ENCODE measurements around the gene ZNF277.

DNA sequence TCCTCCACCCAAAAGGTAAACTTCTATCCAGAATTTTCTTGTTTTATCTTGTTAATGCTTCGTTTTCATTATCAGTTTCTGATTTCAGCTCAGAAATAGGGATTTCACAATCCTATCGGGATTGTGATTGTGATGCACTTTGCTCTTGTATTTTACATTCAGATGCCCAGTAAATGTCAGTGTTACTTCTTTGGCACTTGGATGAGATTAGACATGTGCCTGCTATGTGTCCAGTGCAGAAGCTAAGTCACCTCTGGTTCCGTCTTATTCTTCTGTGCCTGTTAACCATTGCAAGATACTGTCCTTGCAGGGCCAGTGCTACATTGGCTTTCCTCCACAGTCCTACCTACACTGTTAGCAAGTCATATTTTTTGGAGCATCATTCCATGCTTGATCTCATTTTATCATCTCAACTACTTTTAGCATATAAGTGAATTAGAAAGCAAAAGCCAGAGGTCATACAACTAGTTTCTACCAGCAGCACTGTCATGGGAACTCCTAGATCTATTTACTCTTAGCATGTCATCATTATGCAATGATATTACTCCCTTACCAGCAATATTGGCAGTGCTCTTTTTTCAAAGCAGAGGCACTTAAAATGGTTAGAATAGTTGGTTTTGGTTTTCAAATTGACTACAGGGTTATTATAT, 26.7 kb downstream of the ZNF277 start:
- TF ChIP-seq, protein P1, sequence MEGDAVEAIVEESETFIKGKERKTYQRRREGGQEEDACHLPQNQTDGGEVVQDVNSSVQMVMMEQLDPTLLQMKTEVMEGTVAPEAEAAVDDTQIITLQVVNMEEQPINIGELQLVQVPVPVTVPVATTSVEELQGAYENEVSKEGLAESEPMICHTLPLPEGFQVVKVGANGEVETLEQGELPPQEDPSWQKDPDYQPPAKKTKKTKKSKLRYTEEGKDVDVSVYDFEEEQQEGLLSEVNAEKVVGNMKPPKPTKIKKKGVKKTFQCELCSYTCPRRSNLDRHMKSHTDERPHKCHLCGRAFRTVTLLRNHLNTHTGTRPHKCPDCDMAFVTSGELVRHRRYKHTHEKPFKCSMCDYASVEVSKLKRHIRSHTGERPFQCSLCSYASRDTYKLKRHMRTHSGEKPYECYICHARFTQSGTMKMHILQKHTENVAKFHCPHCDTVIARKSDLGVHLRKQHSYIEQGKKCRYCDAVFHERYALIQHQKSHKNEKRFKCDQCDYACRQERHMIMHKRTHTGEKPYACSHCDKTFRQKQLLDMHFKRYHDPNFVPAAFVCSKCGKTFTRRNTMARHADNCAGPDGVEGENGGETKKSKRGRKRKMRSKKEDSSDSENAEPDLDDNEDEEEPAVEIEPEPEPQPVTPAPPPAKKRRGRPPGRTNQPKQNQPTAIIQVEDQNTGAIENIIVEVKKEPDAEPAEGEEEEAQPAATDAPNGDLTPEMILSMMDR (IDR thresholded peaks at IDR 0.05), result no peak
- TF ChIP-seq POLR2A (IDR thresholded peaks at IDR 0.05), result no peak
